SK-N-SH (cell line): ENCODE results near the gene NEUROG2. TPM values are rescaled to one million over a fixed set of nuclear protein-coding genes. Genes with fewer than 3 reads are reported as not detected.

Experiments
- CTCF ChIA-PET: fragments of 300-600, 350-600 bp; formaldehyde crosslinking; extraction: SDS; loops from one replicate; lab custom pipeline; 2021; lab: Yijun Ruan, JAX
- POLR2A ChIA-PET: fragments of 350-600 bp; sonication (Branson Sonifier 250); formaldehyde crosslinking; extraction: SDS; loops from one replicate; lab custom pipeline; 2020; ENCODE audit warnings: antibody characterized with exemption, inconsistent platforms; lab: Yijun Ruan, JAX
- DNase-seq: peaks from one replicate; pipeline ENCODE4 v3.0.0; 2012
- H2AFZ ChIP-seq: fragments of 200-600 bp; sonication (generic); 2 replicates; pipeline ENCODE4 v1.8.1; 2016; ENCODE audit warnings: antibody characterized with exemption, mild to moderate bottlenecking, low read depth
- H3F3A ChIP-seq: fragments of 200-600 bp; sonication (generic); replicated peaks from 2 replicates; pipeline ENCODE3; 2016; ENCODE audit warnings: antibody characterized with exemption, mild to moderate bottlenecking; ENCODE audit not compliant: insufficient read depth
- H3K27ac ChIP-seq, 2 experiments: fragments of 200-500 bp in 1 of 2; fragments of 200-600 bp in 1 of 2; sonication (Bioruptor generic) in 1 of 2; sonication (generic), shearing (Covaris generic) in 1 of 2; 2 replicates each; pipeline versions ENCODE4 v1.5.1 to v1.6.1; 2014 to 2016; ENCODE audit warnings: low read depth in 2 of 2, inconsistent platforms in 1 of 2, low read length in 1 of 2, mild to moderate bottlenecking in 1 of 2, mixed read lengths in 1 of 2
- H3K27me3 ChIP-seq: fragments of 200-600 bp; sonication (generic), shearing (Covaris generic); 2 replicates; pipeline ENCODE4 v1.6.1; 2016; ENCODE audit warnings: mixed run types; ENCODE audit not compliant: insufficient read depth
- H3K36me3 ChIP-seq, 2 experiments: fragments of 200-500 bp in 1 of 2; fragments of 200-600 bp in 1 of 2; sonication (Bioruptor generic) in 1 of 2; sonication (generic) in 1 of 2; replicated peaks in 1 of 2; 2 replicates each; pipeline versions ENCODE3 to v1.5.1; 2014 to 2016; ENCODE audit warnings: low read length in 1 of 2, mild to moderate bottlenecking in 1 of 2; ENCODE audit not compliant: insufficient read depth in 2 of 2, control insufficient read depth in 1 of 2
- H3K4me1 ChIP-seq, 2 experiments: fragments of 200-500 bp in 1 of 2; fragments of 200-600 bp in 1 of 2; sonication (Bioruptor generic) in 1 of 2; sonication (generic), shearing (Covaris generic) in 1 of 2; 2 replicates each; pipeline versions ENCODE4 v1.5.1 to v1.6.1; 2014 to 2016; ENCODE audit warnings: low read depth in 1 of 2, low read length in 1 of 2, mixed run types in 1 of 2; ENCODE audit not compliant: insufficient read depth in 2 of 2, control insufficient read depth in 1 of 2
- H3K4me2 ChIP-seq: fragments of 200-600 bp; sonication (generic), shearing (Covaris generic); 2 replicates; pipeline ENCODE4 v1.6.1; 2017; ENCODE audit warnings: mixed run types
- H3K4me3 ChIP-seq, 2 experiments: fragments of 200-500 bp in 1 of 2; fragments of 200-600 bp in 1 of 2; sonication (Bioruptor generic) in 1 of 2; sonication (generic), shearing (Covaris generic) in 1 of 2; 2 replicates each; pipeline versions ENCODE4 v1.5.1 to v1.8.1; 2014 to 2016; ENCODE audit warnings: low read depth in 2 of 2, inconsistent platforms in 1 of 2, low read length in 1 of 2, mild to moderate bottlenecking in 1 of 2, mixed read lengths in 1 of 2, moderate library complexity in 1 of 2
- H3K79me2 ChIP-seq: fragments of 200-600 bp; sonication (generic); 2 replicates; pipeline ENCODE4 v1.8.1; 2017; ENCODE audit warnings: mild to moderate bottlenecking; ENCODE audit not compliant: insufficient read depth
- H3K9ac ChIP-seq: fragments of 200-600 bp; sonication (generic); 2 replicates; pipeline ENCODE4 v1.6.1; 2017; ENCODE audit warnings: mixed run types
- H3K9me2 ChIP-seq: fragments of 200-600 bp; sonication (generic); 2 replicates; pipeline ENCODE4 v1.6.1; 2017; ENCODE audit warnings: mixed run types
- H3K9me3 ChIP-seq: fragments of 200-600 bp; sonication (generic); 2 replicates; pipeline ENCODE4 v1.6.1; 2017; ENCODE audit warnings: mixed run types, mild to moderate bottlenecking, moderate library complexity
- H4K20me1 ChIP-seq: fragments of 200-600 bp; sonication (generic); 2 replicates; pipeline ENCODE4 v1.6.1; 2017; ENCODE audit warnings: mild to moderate bottlenecking, mixed run types; ENCODE audit not compliant: insufficient read depth
- CHD2 ChIP-seq: fragments of 150-350 bp; IDR thresholded peaks from 2 replicates; pipeline ENCODE4 v1.6.1; 2018; ENCODE audit warnings: low read length; ENCODE audit not compliant: partially characterized antibody
- EP300 ChIP-seq, 2 experiments: IDR thresholded peaks; 2 replicates each; pipeline versions ENCODE4 v1.4.0 to v1.6.1; 2012; ENCODE audit warnings: borderline replicate concordance in 1 of 2, low read depth in 1 of 2, low read length in 1 of 2
- FOXJ3 ChIP-seq: sonication (generic); formaldehyde crosslinking; IDR thresholded peaks from 2 replicates; pipeline ENCODE4 v1.5.1; 2020; ENCODE audit warnings: mild to moderate bottlenecking, missing genetic modification reagents
- GABPA ChIP-seq: IDR thresholded peaks from 2 replicates; pipeline ENCODE4 v1.4.0; 2012; ENCODE audit warnings: low read depth, mild to moderate bottlenecking
- GATA2 ChIP-seq: sonication (generic); formaldehyde crosslinking; IDR thresholded peaks from 2 replicates; pipeline ENCODE4 v1.5.0; 2020; ENCODE audit warnings: mild to moderate bottlenecking, missing genetic modification reagents
- MEF2A ChIP-seq: IDR thresholded peaks from 2 replicates; pipeline ENCODE4 v1.4.0; 2012; ENCODE audit warnings: low read depth, borderline replicate concordance
- NRF1 ChIP-seq: IDR thresholded peaks from 2 replicates; pipeline ENCODE4 v1.6.1; 2012; ENCODE audit warnings: low read depth, mild to moderate bottlenecking, low read length
- RAD21 ChIP-seq: IDR thresholded peaks from 2 replicates; pipeline ENCODE4 v1.6.1; 2012; ENCODE audit warnings: mild to moderate bottlenecking, low read length
- RCOR1 ChIP-seq: fragments of 150-350 bp; IDR thresholded peaks from 2 replicates; pipeline ENCODE4 v1.6.1; 2017; ENCODE audit warnings: antibody characterized with exemption, low read length
- SIN3A ChIP-seq: IDR thresholded peaks from 2 replicates; pipeline ENCODE4 v1.6.1; 2012; ENCODE audit warnings: low read depth, mild to moderate bottlenecking, low read length, moderate library complexity, borderline replicate concordance
- TAF1 ChIP-seq: IDR thresholded peaks from 2 replicates; pipeline ENCODE4 v1.6.1; 2012; ENCODE audit warnings: low read depth, mild to moderate bottlenecking, low read length, moderate library complexity, borderline replicate concordance
- TCF12 ChIP-seq: IDR thresholded peaks from 2 replicates; pipeline ENCODE4 v1.4.0; 2012
- YY1 ChIP-seq: IDR thresholded peaks from 2 replicates; pipeline ENCODE4 v1.4.0; 2012; ENCODE audit warnings: low read depth, mild to moderate bottlenecking
- whole genome bisulfite sequencing: methylation state at CpG from one replicate; pipeline ENCODE4 v1.1.6; 2017; ENCODE audit warnings: low lambda C conversion rate; 5-methylcytosine and 5-hydroxymethylcytosine counted together
- polyA plus RNA-seq, 3 experiments: library from polyadenylated mRNA; depleted of rRNA; stranded (reverse); fragments of >200 nt; gene quantifications; 2 replicates each; pipeline ENCODE4 v1.2.3, GENCODE V29; 2012
- TF ChIP-seq, protein P1 (sequence below): fragments of 200-600 bp; sonication (generic); IDR thresholded peaks from 2 replicates; pipeline ENCODE4 v1.6.1; 2017; ENCODE audit warnings: antibody characterized with exemption, mild to moderate bottlenecking, moderate library complexity

Gene NEUROG2
- polyA plus RNA-seq, 1 of the 3 experiments (the other 2 are of a cell fraction) = not detected

DNA sequence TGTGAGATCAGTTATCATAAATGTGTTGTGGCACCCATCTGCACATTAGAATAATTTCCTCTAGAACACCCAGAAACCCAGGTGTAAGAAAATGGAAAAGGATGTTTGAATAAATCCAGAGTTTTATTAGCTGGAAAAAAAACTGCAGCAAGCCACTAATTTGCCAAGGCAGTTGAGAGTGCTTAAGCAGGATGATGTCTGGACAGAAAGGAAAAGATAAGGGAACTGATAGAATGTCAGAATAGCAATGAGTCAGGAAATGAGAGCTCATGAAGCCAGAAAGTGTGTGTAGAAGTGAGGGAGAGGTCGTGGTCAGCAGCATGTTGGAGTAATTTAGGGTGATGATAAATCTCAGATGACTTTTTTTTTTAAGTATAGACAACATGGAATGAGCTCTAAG lies 15.2 kb upstream of the NEUROG2 start:
- Histone ChIP-seq H3K9me3 (no peaks in the 10 kb centered on the region), H3K4me2 (no peak overlapping the region), H2AFZ (no peak overlapping the region), H3K79me2 (no peaks in the 10 kb centered on the region), H3F3A (no peaks in the 10 kb centered on the region), H3K36me3 (no peaks in the 10 kb centered on the region), H4K20me1 (no peaks in the 10 kb centered on the region), H3K27me3 (no peaks in the 10 kb centered on the region), H3K4me1 (peaks cover 0 to 14% of the 10 kb centered on the region in 2 experiments; a peak in 2 of 4 replicates), H3K9ac (no peak overlapping the region), H3K27ac (peak overlapping the region in 1 of 2 experiments; percentile 41; a peak in 2 of 4 replicates), H3K9me2 (no peaks in the 10 kb centered on the region), H3K4me3 (no peak overlapping the region)
- DNase-seq = peak; percentile 32
- CTCF ChIA-PET = interaction anchor here (0.6 to 1.6 kb wide), 8 partner anchors 9 to 369 kb away, joined by 3 to 5 read pairs (median 4); no protein-coding TSS in a partner anchor
- POLR2A ChIA-PET = no interaction called here
- 0% methylated on average over 1 of the region's 1 CpG for WGBS
- TF ChIP-seq GATA2 (peak; percentile 76), RAD21 (no peak), RCOR1 (peak; percentile 88), FOXJ3 (CRISPR knock-in tag) (0 out of 2 replicates have a peak, but pooled peaks have one; percentile 35), TCF12 (peak; percentile 18; the same call in 1 of the 2 replicates), MEF2A (no peak), YY1 (no peak), EP300 (IDR thresholded peaks at IDR 0.05; ENCODE audit: borderline replicate concordance in 1 of 2, low read depth in 1 of 2, low read length in 1 of 2) (peak in 1 of 2 experiments; percentile 81; a peak in 2 of 4 replicates), CHD2 (peak; percentile 71), SIN3A (no peak)

DNA sequence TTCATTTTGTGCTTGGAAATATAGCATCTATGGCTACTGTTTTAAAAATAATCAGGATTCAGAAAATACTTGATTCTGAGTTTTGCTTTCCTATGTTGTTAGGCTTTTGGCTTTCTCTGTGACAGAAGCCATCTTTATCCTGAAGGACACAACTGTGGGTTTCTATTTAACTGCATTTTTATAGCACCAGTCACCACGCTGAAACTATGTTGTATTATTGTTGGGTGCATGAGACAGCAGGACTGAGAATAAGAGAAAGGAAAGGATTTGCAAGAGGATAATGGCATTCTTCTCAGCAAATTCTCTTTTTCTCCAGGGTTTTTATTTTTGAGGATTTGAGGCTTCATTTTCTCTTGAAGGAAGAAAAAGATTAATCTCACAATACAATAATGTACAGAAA lies 10.1 kb upstream of the NEUROG2 start:
- Histone ChIP-seq H4K20me1 (no peaks in the 10 kb centered on the region), H3K4me2 (no peak overlapping the region), H3K4me1 (peaks cover 0 to 3% of the 10 kb centered on the region in 2 experiments; a peak in 3 of 4 replicates), H3K36me3 (no peaks in the 10 kb centered on the region), H3K9me2 (no peaks in the 10 kb centered on the region), H2AFZ (no peak overlapping the region), H3K9ac (no peak overlapping the region), H3F3A (no peaks in the 10 kb centered on the region), H3K4me3 (no peak overlapping the region), H3K79me2 (no peaks in the 10 kb centered on the region), H3K27ac (peak overlapping the region in 1 of 2 experiments; percentile 22; a peak in 1 of 4 replicates), H3K27me3 (peaks cover 4% of the 10 kb centered on the region; the same call in 1 of the 2 replicates), H3K9me3 (no peaks in the 10 kb centered on the region)
- POLR2A ChIA-PET = no interaction called here
- DNase-seq = no peak
- CTCF ChIA-PET = interaction anchor here (1.2 kb wide), 1 partner anchor 79 kb away, joined by 4 read pairs; no protein-coding TSS in a partner anchor
- TF ChIP-seq FOXJ3 (CRISPR knock-in tag) = no peak
- TF ChIP-seq GABPA = no peak
- WGBS = 58% methylated on average over 1 of the region's 1 CpG

DNA sequence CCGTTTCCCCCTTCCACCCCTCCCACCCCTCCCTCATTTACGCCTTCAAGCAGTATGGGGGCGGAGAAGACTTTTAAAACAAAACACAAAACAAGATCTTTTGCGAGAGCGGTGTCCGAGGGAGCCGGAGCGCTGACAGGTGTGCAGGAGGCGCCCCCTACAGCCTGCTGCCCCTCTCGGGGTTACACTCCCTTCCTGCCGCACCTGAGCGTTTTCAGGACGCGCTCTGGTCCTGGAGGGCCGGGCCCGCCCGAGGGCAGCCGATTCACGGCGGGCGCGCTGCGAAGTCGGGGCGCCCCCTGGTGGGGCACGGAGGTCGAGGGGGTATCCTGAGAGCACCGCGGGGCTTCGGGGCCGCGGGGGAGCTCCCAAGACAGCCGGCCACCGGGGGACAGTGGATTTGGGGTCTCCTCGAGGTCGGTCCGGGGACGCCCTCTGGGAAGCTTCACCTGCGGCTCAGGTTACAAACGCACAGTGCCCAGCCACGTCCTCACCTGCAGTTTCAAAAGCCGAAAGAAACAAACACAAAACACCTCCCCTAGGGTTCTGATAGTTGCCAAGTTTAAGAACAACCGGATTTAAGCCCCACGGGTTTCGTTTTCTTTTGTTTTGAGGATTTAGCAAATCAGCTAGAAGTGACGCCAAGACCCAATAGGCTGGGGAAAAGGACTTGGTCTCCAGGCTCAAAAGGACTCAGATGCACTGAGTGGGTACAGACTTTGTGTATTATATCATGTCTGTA lies 8.0 kb upstream of the NEUROG2 start:
- Histone ChIP-seq H3K79me2 (no peaks in the 10 kb centered on the region), H2AFZ (no peak overlapping the region), H3K9me2 (no peaks in the 10 kb centered on the region), H4K20me1 (no peaks in the 10 kb centered on the region), H3K27ac (no peak overlapping the region), H3K9me3 (no peaks in the 10 kb centered on the region), H3K4me2 (no peak overlapping the region), H3K27me3 (peaks cover 18% of the 10 kb centered on the region; the same call in 1 of the 2 replicates), H3K4me1 (peaks cover 0 to 10% of the 10 kb centered on the region in 2 experiments; a peak in 2 of 4 replicates), H3K4me3 (no peak overlapping the region; a peak in 1 of 4 replicates), H3K9ac (no peak overlapping the region), H3F3A (no peaks in the 10 kb centered on the region), H3K36me3 (no peaks in the 10 kb centered on the region)
- CTCF ChIA-PET = interaction anchor here (0.9 to 1.2 kb wide), 5 partner anchors 15 to 241 kb away, joined by 3 to 4 read pairs (median 3); no protein-coding TSS in a partner anchor
- TF ChIP-seq, protein P1, sequence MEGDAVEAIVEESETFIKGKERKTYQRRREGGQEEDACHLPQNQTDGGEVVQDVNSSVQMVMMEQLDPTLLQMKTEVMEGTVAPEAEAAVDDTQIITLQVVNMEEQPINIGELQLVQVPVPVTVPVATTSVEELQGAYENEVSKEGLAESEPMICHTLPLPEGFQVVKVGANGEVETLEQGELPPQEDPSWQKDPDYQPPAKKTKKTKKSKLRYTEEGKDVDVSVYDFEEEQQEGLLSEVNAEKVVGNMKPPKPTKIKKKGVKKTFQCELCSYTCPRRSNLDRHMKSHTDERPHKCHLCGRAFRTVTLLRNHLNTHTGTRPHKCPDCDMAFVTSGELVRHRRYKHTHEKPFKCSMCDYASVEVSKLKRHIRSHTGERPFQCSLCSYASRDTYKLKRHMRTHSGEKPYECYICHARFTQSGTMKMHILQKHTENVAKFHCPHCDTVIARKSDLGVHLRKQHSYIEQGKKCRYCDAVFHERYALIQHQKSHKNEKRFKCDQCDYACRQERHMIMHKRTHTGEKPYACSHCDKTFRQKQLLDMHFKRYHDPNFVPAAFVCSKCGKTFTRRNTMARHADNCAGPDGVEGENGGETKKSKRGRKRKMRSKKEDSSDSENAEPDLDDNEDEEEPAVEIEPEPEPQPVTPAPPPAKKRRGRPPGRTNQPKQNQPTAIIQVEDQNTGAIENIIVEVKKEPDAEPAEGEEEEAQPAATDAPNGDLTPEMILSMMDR = peak; percentile 30; the same call in 1 of the 2 replicates
- TF ChIP-seq NRF1 (no peak), TAF1 (no peak), GATA2 (no peak), RAD21 (no peak)
- 86% methylated on average over 33 of the region's 46 CpGs for WGBS
- POLR2A ChIA-PET = no interaction called here
- DNase-seq = peak; percentile 36
